GM12872 (cell line): ENCODE measurements around the gene SIGLEC7.

ENCODE experiments used
- TF ChIP-seq, protein P1 (sequence below): IDR thresholded peaks from 3 replicates; pipeline ENCODE4 v1.5.1; 2011; ENCODE audit warnings: low read depth, mild to moderate bottlenecking, low read length, moderate library complexity; ENCODE audit not compliant: insufficient read depth

Gene SIGLEC7

DNA sequence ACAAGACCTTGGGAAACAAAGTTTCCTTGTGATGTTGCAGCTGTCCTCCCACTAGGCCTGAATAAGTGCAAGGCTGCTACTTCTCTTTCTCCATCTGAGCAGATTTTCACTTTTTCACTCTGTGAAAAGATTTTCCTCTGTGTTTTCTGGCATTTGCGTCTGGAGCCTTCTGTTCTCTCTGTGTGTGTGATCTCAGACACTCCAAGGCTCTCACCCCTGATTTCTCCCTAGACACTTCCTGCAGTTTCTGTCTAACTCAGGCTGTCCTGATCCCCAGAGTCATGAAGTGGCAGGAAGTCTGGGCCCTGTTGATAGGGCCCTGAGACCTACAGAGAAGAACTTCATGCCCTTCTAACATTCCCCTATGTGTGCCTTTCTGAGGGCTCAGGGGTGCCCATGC lies 37.2 kb downstream of the SIGLEC7 start:
- TF ChIP-seq, protein P1, sequence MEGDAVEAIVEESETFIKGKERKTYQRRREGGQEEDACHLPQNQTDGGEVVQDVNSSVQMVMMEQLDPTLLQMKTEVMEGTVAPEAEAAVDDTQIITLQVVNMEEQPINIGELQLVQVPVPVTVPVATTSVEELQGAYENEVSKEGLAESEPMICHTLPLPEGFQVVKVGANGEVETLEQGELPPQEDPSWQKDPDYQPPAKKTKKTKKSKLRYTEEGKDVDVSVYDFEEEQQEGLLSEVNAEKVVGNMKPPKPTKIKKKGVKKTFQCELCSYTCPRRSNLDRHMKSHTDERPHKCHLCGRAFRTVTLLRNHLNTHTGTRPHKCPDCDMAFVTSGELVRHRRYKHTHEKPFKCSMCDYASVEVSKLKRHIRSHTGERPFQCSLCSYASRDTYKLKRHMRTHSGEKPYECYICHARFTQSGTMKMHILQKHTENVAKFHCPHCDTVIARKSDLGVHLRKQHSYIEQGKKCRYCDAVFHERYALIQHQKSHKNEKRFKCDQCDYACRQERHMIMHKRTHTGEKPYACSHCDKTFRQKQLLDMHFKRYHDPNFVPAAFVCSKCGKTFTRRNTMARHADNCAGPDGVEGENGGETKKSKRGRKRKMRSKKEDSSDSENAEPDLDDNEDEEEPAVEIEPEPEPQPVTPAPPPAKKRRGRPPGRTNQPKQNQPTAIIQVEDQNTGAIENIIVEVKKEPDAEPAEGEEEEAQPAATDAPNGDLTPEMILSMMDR: no peak

DNA sequence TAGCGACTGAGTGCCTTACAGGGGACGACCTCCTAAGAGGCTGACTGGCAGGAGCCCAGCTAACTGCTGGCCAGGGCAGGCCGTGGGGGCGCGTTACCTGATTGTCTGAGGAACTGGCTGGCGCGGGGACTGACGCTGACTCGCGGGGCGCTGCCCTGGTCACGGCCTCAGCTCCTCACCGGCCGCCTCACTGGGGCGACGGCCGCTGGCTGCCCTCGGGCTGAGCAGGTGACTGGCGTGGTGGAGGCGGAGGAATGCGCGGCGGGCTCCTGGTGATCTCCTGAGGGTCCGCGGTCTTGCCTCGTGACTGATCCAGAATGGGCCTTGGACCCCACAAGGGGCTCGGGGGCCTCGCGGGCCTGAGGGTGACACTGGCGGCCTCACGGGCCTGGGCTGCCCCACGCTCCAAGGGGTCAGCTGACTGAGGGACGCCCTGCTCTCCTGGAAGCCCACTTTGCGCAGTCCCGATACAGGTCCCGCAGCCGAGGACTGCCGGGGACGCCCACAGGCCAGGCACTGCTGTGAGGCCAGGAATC lies 39.3 kb downstream of the SIGLEC7 start:
- TF ChIP-seq, protein P1: no peak

DNA sequence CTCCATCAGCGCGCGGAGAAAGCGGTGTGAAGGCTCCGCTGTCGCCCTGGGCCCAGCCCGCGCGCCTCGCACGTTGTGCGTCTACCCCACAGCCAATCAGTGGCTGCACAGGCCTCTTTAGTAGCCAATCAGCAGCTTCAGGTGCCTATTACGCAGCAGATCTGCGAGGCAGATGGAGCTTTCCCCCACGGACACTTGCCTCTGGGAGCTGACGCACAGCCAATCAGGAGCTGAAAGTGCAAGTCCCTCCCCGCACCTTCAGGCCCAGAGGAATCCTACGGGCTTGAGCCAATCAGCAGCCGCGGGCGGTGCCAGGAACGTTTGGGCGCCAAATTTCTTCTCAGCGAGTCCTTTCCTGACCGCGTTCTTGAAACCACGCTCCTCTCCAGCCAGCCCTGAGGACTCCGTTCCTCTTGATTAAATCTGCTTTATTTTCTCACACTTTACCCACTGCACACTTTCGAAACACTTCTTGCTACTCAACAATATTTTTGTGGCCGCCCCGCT lies 39.9 kb downstream of the SIGLEC7 start:
- TF ChIP-seq, protein P1: no peak

DNA sequence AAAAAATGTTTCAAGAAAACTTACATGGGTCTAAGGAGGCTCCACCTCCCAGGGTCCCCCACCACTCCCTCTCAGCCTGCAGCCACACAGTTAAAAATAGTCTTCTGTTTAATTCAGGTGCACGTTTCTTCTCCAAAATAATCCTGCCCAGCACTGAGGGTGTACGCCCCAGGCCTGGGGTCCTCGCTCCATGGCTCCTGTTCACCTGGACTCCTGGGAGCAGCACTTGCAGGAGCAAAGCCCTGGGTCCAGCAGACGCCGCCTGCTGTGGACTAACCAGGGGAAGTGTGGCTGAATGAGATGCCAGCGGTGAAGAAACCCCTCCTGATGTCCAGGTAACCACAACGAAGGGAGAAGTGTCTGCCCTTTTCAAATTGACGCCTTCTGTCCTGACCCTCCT lies 41.5 kb downstream of the SIGLEC7 start:
- TF ChIP-seq, protein P1: no peak

DNA sequence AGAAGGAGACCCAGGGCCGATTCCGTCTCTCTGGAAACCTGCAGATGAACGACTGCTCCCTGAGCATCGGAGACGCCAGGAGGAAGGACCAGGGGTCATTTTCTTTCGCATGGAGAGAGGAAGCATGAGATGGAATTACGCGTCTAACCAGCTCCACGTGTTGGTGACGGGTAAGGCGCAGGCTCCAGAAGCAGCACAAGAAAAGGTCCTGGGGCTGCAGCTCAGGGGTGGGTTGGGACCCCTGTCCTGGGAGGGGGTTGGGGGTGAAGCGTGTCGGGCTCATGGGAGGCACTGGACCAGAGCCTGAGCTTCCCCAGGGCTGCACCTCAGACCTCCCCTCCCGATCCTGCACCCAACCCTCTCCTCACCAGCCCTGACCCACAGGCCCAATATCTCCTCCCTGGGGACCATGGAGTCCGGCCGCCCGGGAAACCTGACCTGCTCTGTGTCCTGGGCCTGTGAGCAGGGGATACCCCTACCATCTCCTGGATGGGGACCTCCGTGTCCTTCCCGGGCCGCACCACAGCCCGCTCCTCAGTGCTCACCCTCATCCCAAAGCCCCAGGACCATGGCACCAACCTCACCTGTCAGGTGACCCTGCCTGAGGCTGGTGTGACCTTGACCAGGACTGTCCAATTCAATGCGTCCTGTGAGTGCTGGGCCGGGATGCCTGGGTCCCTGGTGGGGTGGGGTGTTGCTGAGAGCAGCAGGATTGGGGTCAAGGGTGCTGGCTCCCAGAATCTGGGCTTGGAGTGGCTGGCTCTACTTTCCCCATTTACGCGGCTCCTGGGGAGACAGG lies 43.2 kb downstream of the SIGLEC7 start:
- TF ChIP-seq, protein P1: no peak

DNA sequence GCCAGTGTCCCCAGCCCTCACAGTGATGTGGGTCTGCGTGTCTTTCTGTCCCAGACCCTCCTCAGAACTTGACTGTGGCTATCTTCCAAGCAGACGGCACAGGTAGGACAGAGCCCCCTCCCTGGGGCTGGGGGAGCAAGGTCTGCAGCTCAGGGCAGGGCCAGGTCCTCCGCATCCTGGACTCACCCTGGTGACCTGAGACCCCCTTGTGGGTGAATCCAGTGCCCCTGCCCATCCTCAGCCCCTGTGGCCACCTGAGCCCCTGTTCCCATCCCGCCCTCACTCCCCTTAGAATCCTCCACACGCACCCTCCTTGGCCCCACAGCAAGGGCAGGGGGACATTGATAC lies 43.7 kb downstream of the SIGLEC7 start:
- TF ChIP-seq, protein P1: no peak

DNA sequence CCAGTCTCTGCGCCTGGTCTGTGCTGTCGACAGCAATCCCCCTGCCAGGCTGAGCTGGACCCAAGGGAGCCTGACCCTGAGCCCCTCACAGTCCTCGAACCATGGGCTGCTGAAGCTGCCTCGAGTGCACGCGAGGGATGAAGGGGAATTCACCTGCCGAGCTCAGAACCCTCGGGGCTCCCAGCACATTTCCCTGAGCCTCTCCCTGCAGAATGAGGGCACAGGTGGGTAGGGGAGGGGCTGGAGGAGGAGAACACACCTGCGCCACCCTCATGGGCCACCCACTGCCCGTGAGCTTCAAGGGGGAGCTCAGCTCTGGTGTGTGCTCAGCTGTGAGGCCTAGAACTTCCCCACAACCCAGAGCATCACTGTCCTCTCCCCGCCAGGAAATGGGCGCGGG lies 44.2 kb downstream of the SIGLEC7 start:
- TF ChIP-seq, protein P1: no peak
